Dedifferentiated amniotic fluid mesenchymal stem cell (primary cell): ENCODE measurements around the gene MS4A14.
"Not testable (repeated sequence)": the region's sequence is repeated elsewhere in the genome, so short reads cannot be mapped to it uniquely, and the experiment has no call there.

Experiments used
- DNase-seq: peaks from one replicate; pipeline ENCODE4 v3.0.0-alpha.2; 2016; ENCODE audit errors: extremely low spot score

The MS4A14 gene

GRCh38 chr11:60389279-60389910 is 6.9 kb upstream of the MS4A14 start:
- DNase-seq, result no peak

- no peak for DNase-seq
Observed at GRCh38 chr11:60390419-60390818, 5.8 kb upstream of the MS4A14 start.

DNA sequence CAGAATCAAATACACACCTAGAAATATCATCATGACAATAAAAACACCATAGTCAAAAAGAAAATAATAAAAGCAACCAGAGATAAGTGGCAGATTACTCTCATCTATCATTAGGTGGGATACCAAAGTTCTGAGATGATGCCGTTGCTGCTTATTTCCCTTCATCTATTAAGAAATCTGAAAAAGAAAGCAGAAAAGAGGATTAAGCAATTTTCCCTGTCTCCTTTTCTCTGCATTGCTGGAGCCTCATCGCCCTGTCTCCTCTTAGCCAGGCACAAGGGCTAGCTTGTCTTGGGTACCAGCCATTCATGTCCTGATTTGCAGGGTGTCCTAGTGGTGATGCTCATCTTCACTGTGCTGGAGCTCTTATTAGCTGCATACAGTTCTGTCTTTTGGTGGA is 3.9 kb upstream of the MS4A14 start:
- DNase-seq, result no peak

DNA sequence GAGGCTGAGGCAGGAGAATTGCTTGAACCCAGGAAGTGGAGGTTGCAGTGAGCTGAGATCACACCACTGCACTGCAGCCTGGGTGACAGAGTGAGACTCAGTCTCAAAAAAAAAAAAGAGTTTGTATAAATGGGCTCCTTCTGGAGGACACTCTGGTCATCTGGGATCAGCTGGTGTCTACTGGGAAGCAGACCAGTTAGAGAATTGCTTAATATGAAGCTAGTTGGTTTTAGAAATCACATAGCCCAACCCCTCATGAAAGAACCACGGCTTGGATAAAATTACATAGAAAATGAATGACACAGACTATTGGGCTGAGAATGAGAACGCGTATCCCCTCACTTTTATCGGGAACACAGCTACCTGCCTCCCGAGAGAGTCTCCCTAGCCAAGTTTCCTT is 3.2 kb upstream of the MS4A14 start:
- no peak for DNase-seq

GRCh38 chr11:60394666-60395380 is 1.4 kb upstream of the MS4A14 start:
- DNase-seq, result no peak

DNA sequence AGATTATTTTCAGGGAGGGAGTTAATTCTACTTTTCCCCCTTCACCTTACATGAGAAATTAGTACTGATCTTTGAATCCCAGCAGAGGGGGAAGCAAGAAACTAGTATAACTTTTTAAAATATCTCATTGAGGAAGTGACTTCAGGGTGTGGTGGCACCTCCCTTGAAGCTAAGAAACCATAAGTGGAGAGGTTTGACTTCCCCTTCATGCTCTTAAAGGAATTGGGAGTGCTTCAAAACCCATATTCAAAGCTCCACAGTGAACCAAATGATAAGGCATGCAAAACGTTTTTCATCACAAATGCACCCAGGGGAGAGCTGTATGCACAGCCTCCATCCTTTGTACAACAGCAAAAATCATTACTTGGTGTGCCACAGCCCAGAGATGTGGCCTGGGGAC is 540 bp downstream of the MS4A14 start:
- no peak for DNase-seq

DNA sequence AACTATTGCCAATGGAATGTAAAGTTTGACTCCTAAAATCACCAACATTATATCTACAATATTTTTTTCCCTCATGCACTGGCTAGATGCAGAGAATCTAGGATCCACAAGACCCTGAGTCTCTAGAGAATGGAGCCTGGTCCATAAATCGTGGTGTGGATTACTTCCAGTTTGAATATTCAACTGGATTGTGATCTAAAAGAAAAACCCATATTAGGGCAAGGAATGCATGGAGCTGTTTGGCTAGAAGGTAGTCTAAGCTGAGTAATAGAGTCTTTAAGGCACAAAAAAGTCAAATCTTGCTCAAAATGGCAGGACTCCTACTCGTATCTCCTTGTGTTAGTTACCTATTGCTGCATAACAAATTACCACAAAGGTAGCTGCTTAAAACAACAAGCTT is 23.8 kb downstream of the MS4A14 start:
- DNase-seq, result no peak

DNA sequence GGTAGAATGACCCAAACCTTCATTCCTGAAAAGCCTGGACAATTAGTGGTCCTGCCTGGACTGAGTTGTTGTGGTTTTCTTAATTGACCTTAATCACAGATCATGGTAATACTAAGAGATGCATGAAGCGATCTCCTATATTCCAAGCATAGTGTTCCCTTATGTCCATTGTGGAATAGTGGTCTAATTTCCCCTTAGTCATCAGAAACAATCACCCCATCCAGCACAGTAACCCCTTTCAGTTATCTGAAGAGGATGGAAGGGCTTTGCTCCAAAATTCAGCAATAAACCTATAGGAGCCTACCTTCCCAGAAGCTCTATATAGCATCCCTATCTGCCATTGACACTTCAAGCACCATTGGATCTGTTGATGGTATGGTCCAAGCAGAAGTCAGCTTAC is 26.4 kb downstream of the MS4A14 start:
- DNase-seq, result no peak

DNA sequence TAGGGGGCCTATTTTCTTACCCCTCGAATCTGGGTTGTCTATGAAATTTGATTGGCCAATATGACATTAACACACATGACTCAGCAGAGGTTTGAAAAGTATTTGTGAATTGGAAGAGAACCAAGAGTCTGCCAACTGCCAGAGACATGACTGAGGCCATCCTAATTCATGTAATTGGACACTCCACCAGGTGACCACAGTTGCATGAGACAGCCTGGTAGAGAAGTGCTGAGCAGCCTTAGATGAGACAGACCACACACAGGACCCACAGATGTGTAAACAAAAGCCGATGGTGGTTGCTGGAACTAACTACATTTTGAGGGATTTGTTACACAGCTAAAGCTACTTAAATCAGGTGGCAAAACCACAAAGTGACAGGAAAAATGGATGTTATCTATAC is 32.3 kb downstream of the MS4A14 start:
- DNase-seq, result no peak

GRCh38 chr11:60429272-60429671 is 33.0 kb downstream of the MS4A14 start, which contains the start of gene MS4A5:
MS4A5 (plus strand) TSS chr11:60429572; CDS start chr11:60429675, 103 bp downstream.
- DNase-seq, result no peak

GRCh38 chr11:60431251-60431650 is 35.0 kb downstream of the MS4A14 start:
- no peak for DNase-seq

- no peak for DNase-seq
Observed at GRCh38 chr11:60433401-60433800, 37.1 kb downstream of the MS4A14 start.

DNA sequence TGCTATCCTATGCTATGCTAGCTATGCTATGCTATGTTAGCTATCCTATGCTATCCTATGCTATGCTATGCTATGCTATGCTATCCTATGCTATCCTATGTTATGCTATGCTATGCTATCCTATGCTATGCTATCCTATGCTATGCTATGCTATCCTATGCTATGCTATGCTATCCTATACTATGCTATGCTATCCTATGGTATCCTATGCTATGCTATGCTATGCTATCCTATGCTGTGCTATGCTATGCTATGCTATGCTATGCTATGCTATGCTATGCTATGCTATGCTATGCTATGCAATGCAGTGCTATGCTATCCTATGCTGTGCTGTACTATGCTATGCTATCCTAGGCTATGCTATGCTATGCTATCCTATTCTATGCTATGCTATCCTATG is 50.8 kb downstream of the MS4A14 start:
- no peak for DNase-seq

DNA sequence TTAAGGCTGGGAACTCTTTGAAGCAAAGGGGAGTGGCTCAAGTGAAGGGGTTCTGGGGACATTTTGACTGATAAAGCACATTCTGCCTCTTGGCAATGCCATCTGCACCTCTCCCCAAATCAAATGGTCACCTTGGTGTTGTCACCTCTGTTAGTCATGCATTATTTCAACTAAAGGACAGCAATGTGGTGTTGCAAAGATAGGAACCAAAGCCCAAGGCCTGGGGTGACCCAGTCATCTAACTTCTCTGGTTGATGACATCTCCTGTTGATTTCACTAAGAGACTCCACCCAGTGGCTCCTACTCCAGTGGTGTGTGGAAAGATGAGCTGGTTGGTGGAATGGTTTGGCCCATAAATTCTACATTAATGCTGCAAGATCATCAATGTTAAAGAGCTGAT is 51.6 kb downstream of the MS4A14 start:
- DNase-seq, result no peak

- DNase-seq, result not testable (repeated sequence)
Observed at GRCh38 chr11:60451185-60451584, 54.9 kb downstream of the MS4A14 start.

- DNase-seq, result no peak
Observed at GRCh38 chr11:60454212-60454611, 58.0 kb downstream of the MS4A14 start.

GRCh38 chr11:60455531-60456042 is 59.3 kb downstream of the MS4A14 start, which contains the start of gene MS4A1:
MS4A1 (plus strand) TSS chr11:60455847; CDS start chr11:60462375, 6,528 bp downstream.
- DNase-seq, result no peak

GRCh38 chr11:60457576-60457975 is 61.3 kb downstream of the MS4A14 start:
- DNase-seq, result no peak

DNA sequence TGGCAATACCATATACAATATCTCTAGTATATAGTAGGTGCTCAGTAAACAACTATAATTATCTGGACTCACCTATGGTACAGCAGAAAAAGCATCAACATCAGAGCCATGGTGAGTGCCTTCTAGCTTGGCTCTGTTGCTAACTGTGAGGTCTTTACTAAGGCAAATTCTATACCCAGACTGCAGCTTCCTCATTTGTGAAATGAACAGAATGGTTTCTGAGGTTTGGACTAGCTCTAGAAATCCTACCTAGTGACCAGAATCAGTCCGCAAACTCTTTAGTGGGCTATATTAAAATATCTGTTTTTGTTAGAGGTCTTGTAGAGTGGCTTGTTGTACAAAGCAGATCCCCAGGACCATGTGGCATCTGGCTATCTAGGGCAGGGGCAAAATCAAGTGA is 63.1 kb downstream of the MS4A14 start:
- no peak for DNase-seq
